Measurements from ENCODE around the gene SLC16A6.
"Not testable (repeated sequence)": the region's sequence is repeated elsewhere in the genome, so short reads cannot be mapped to it uniquely, and the experiment has no call there.

- not testable (repeated sequence) for TF ChIP-seq POLR2A (IDR thresholded peaks at IDR 0.05); CTCF (IDR thresholded peaks at IDR 0.05 in 4 of 5, conservative IDR thresholded peaks at IDR 0.05 in 1 of 5)
Observed at GRCh38 chr17:68253426-68253825, 37.5 kb downstream of the SLC16A6 start.

Data from gastrocnemius medialis (tissue), 4 donors.